Measurements from ENCODE around the gene HSF4. TPM values are rescaled to one million over a fixed set of nuclear protein-coding genes. Genes with fewer than 3 reads are reported as not detected.

HSF4 gene
- total RNA-seq, 1 experiment from 2014 or later = 1.2 TPM

DNA sequence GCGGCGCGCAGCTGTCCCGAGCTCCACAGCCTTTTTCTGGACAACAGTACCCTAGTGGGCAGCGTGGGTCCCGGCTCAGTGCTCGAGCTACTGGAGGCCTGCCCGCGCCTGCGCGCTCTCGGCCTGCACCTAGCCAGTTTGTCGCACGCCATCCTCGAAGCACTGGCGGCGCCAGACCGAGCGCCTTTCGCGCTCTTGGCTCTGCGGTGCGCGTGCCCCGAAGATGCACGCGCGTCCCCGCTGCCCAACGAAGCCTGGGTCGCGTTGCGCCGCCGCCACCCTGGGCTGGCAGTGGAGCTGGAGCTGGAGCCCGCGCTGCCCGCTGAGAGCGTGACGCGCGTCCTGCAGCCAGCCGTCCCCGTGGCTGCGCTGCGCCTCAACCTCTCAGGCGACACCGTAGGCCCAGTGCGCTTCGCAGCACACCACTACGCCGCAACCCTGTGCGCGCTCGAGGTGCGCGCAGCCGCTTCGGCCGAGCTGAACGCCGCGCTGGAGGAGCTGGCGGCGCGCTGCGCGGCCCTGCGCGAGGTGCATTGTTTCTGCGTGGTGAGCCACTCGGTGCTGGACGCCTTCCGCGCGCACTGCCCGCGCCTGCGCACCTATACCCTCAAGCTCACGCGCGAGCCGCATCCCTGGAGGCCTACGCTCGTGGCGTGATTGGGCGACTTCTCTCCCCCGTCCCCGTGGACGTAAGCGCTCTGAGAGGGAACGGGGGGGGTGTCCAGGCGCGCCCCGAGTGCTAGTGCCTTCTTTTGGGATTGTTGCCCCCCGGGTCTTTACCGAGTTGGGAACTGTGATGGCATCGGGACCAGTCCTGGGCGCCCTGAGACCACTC, 1.2 kb upstream of the HSF4 start:
- H3K23me2 ChIP-seq (ENCODE audit: insufficient read length, low read depth, low read length, poor library complexity, severe bottlenecking) = peaks cover 14% of the 10 kb centered on the region
- H3T11ph ChIP-seq (ENCODE audit: low read length) = no peak overlapping the region
- H3K27ac Mint-ChIP-seq = no peak overlapping the region
- H3K4me2 ChIP-seq (ENCODE audit: insufficient read depth, insufficient read length, low read length) = peak overlapping the region; percentile 20
- H3K18ac ChIP-seq (ENCODE audit: insufficient read length, low read depth, low read length) = no peak overlapping the region
- no peak overlapping the region for H2BK120ac ChIP-seq (ENCODE audit: low read depth, low read length, poor library complexity, severe bottlenecking)
- H2BK20ac ChIP-seq (ENCODE audit: low read depth, low read length, poor library complexity, severe bottlenecking) = no peak overlapping the region
- H2BK12ac ChIP-seq (ENCODE audit: insufficient read length, low read depth, low read length) = no peak overlapping the region
- H2BK15ac ChIP-seq (ENCODE audit: low read depth, low read length) = no peak overlapping the region
- H3K79me2 ChIP-seq (ENCODE audit: insufficient read depth, low read length) = no peaks in the 10 kb centered on the region
- no peak overlapping the region for H3K23ac ChIP-seq (ENCODE audit: insufficient read length, low read depth, low read length)
- H4K8ac ChIP-seq (replicated peaks; ENCODE audit: insufficient read length, low read depth, low read length) = no peak overlapping the region
- H2AK5ac ChIP-seq (ENCODE audit: insufficient read length, low read length) = no peak overlapping the region
- no peaks in the 10 kb centered on the region for H3K9me3 ChIP-seq (ENCODE audit: control insufficient read depth, low read depth, low read length)
- H4K5ac ChIP-seq (ENCODE audit: insufficient read length, low read depth, low read length) = no peak overlapping the region
- no peak overlapping the region for H3K9ac ChIP-seq (ENCODE audit: extremely low read depth, insufficient read length, low read length)
- H3K27me3 ChIP-seq (ENCODE audit: insufficient read depth, low read length) = peaks cover 95% of the 10 kb centered on the region
- no peaks in the 10 kb centered on the region; a peak in 1 of 7 replicates for H3K36me3 Mint-ChIP-seq (ENCODE audit: insufficient read depth in 1 of 3, low read depth in 3 of 3)
- peaks cover 14 to 49% of the 10 kb centered on the region in 2 experiments for H3K4me1 Mint-ChIP-seq
- peak overlapping the region; percentile 30 to 74 for H3K4me3 Mint-ChIP-seq
- DNase-seq = no peak
- no peak overlapping the region for H3K14ac ChIP-seq (ENCODE audit: insufficient read depth, low read length)
- H4K20me1 ChIP-seq (ENCODE audit: control insufficient read depth, insufficient read depth, insufficient read length) = no peaks in the 10 kb centered on the region
- H2BK5ac ChIP-seq (ENCODE audit: insufficient read length, low read length) = no peak overlapping the region
- peaks cover 99% of the 10 kb centered on the region for H3K27me3 Mint-ChIP-seq (ENCODE audit: low read depth)
- no peak overlapping the region for H3K27ac ChIP-seq (ENCODE audit: insufficient read length, low read depth, low read length)
- no peaks in the 10 kb centered on the region for H3K79me1 ChIP-seq (ENCODE audit: insufficient read depth, low read depth, low read length, poor library complexity, severe bottlenecking)
- no peak overlapping the region for H4K91ac ChIP-seq (ENCODE audit: insufficient read length, low read depth, low read length)
- no peak overlapping the region for H3K56ac ChIP-seq (ENCODE audit: insufficient read length, low read depth, low read length)
- H3K9me3 Mint-ChIP-seq = peaks cover 3 to 5% of the 10 kb centered on the region in 2 experiments; a peak in 3 of 5 replicates
- H3K4ac ChIP-seq (ENCODE audit: low read depth, low read length) = no peak overlapping the region
- no CpG with 5 or more reads among the region's 99 CpGs for WGBS (ENCODE audit: extremely low coverage, insufficient read length, low lambda C conversion rate)
- no peak overlapping the region for H2AFZ ChIP-seq (ENCODE audit: low read length)
- TF ChIP-seq, protein P1, sequence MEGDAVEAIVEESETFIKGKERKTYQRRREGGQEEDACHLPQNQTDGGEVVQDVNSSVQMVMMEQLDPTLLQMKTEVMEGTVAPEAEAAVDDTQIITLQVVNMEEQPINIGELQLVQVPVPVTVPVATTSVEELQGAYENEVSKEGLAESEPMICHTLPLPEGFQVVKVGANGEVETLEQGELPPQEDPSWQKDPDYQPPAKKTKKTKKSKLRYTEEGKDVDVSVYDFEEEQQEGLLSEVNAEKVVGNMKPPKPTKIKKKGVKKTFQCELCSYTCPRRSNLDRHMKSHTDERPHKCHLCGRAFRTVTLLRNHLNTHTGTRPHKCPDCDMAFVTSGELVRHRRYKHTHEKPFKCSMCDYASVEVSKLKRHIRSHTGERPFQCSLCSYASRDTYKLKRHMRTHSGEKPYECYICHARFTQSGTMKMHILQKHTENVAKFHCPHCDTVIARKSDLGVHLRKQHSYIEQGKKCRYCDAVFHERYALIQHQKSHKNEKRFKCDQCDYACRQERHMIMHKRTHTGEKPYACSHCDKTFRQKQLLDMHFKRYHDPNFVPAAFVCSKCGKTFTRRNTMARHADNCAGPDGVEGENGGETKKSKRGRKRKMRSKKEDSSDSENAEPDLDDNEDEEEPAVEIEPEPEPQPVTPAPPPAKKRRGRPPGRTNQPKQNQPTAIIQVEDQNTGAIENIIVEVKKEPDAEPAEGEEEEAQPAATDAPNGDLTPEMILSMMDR (conservative IDR thresholded peaks at IDR 0.05) = no peak
- no peaks in the 10 kb centered on the region for H3K4me1 ChIP-seq (ENCODE audit: insufficient read depth, low read length)

Measured in H9 (cell line).